HG03469 (cell line): ENCODE data around the gene ABCC11.

Source experiments
- ATAC-seq: cut with Tn5 transposase; IDR thresholded peaks from one replicate; pipeline ENCODE4 v1.9.1; 2021; ENCODE audit warnings: mild to moderate bottlenecking, moderate library complexity, moderate number of reproducible peaks; ENCODE audit not compliant: unreplicated experiment

Gene ABCC11

GRCh38 chr16:48247311-48247710, at the start of gene ABCC11:
ABCC11 (minus strand) TSS chr16:48247539; CDS start chr16:48231921, 15,618 bp downstream.
- ATAC-seq = no peak

- no peak for ATAC-seq
These were observed 48.3 kb upstream of the ABCC11 start for GRCh38 chr16:48295488-48296281.

GRCh38 chr16:48294724-48295123, 47.4 kb upstream of the ABCC11 start:
- ATAC-seq = no peak

- ATAC-seq = no peak
These were observed 45.1 kb upstream of the ABCC11 start for GRCh38 chr16:48292452-48292851.

- ATAC-seq = no peak
These were observed 44.4 kb upstream of the ABCC11 start for GRCh38 chr16:48291754-48292153.

GRCh38 chr16:48291303-48291702, 44.0 kb upstream of the ABCC11 start:
- ATAC-seq = no peak

GRCh38 chr16:48287239-48287638, 39.9 kb upstream of the ABCC11 start:
- no peak for ATAC-seq

GRCh38 chr16:48284772-48285409, 37.6 kb upstream of the ABCC11 start:
- ATAC-seq = no peak

- ATAC-seq = no peak
These were observed 35.4 kb upstream of the ABCC11 start for GRCh38 chr16:48282636-48283263.

GRCh38 chr16:48280546-48280945, 33.2 kb upstream of the ABCC11 start:
- ATAC-seq = no peak

GRCh38 chr16:48279199-48279598, 31.9 kb upstream of the ABCC11 start:
- ATAC-seq = no peak

- ATAC-seq = no peak
These were observed 29.8 kb upstream of the ABCC11 start for GRCh38 chr16:48277158-48277557.

- no peak for ATAC-seq
These were observed 28.8 kb upstream of the ABCC11 start for GRCh38 chr16:48276102-48276501.

GRCh38 chr16:48274476-48274875, 27.1 kb upstream of the ABCC11 start:
- no peak for ATAC-seq

GRCh38 chr16:48272837-48273421, 25.6 kb upstream of the ABCC11 start:
- no peak for ATAC-seq

GRCh38 chr16:48271728-48272127, 24.4 kb upstream of the ABCC11 start:
- ATAC-seq = no peak

- ATAC-seq = no peak
These were observed 21.7 kb upstream of the ABCC11 start for GRCh38 chr16:48269011-48269410.

- ATAC-seq = no peak
These were observed 15.3 kb upstream of the ABCC11 start for GRCh38 chr16:48262631-48263030.

GRCh38 chr16:48261569-48261968, 14.2 kb upstream of the ABCC11 start:
- ATAC-seq = no peak

GRCh38 chr16:48256579-48257177, 9.3 kb upstream of the ABCC11 start:
- no peak for ATAC-seq

- ATAC-seq = no peak
These were observed 4.7 kb upstream of the ABCC11 start for GRCh38 chr16:48252013-48252412.
